ENCODE data around the gene FAM168A.

The FAM168A gene

GRCh38 chr11:73554671-73555320 lies 43.1 kb downstream of the FAM168A start:
- no peak for DNase-seq

- no peak for DNase-seq
Measured at GRCh38 chr11:73553266-73553665, 44.6 kb downstream of the FAM168A start.

- no peak for DNase-seq
Measured at GRCh38 chr11:73551677-73552076, 46.2 kb downstream of the FAM168A start.

GRCh38 chr11:73549376-73549775 lies 48.5 kb downstream of the FAM168A start:
- DNase-seq, result no peak

GRCh38 chr11:73547706-73548595 lies 50.0 kb downstream of the FAM168A start:
- no peak for DNase-seq

- DNase-seq, result no peak
Measured at GRCh38 chr11:73542175-73542574, 55.7 kb downstream of the FAM168A start.

GRCh38 chr11:73539506-73540084 lies 58.3 kb downstream of the FAM168A start:
- no peak for DNase-seq

GRCh38 chr11:73538381-73538872 lies 59.5 kb downstream of the FAM168A start:
- DNase-seq, result no peak

GRCh38 chr11:73537969-73538368 lies 59.9 kb downstream of the FAM168A start:
- no peak for DNase-seq

- DNase-seq, result no peak
Measured at GRCh38 chr11:73536961-73537360, 61.0 kb downstream of the FAM168A start.

- no peak for DNase-seq
Measured at GRCh38 chr11:73532310-73532709, 65.6 kb downstream of the FAM168A start.

GRCh38 chr11:73531386-73531785 lies 66.5 kb downstream of the FAM168A start:
- DNase-seq, result peak; percentile 63

- no peak for DNase-seq
Measured at GRCh38 chr11:73530109-73530508, 67.8 kb downstream of the FAM168A start.

GRCh38 chr11:73529204-73529530 lies 68.7 kb downstream of the FAM168A start:
- DNase-seq, result no peak

- DNase-seq, result no peak
Measured at GRCh38 chr11:73528483-73529203, 69.3 kb downstream of the FAM168A start.

- DNase-seq, result no peak
Measured at GRCh38 chr11:73528013-73528412, 69.9 kb downstream of the FAM168A start.

- no peak for DNase-seq
Measured at GRCh38 chr11:73525611-73526010, 72.3 kb downstream of the FAM168A start.

- DNase-seq, result no peak
Measured at GRCh38 chr11:73524774-73525173, 73.1 kb downstream of the FAM168A start.

- no peak for DNase-seq
Measured at GRCh38 chr11:73521621-73522020, 76.3 kb downstream of the FAM168A start.

GRCh38 chr11:73520353-73521061 lies 77.4 kb downstream of the FAM168A start:
- DNase-seq, result no peak

GRCh38 chr11:73519266-73519665 lies 78.6 kb downstream of the FAM168A start:
- DNase-seq, result no peak

GRCh38 chr11:73518195-73518594 lies 79.7 kb downstream of the FAM168A start:
- DNase-seq, result no peak

GRCh38 chr11:73516080-73516479 lies 81.8 kb downstream of the FAM168A start:
- no peak for DNase-seq
